ENCODE data around the gene ELFN2.
"Not testable (repeated sequence)": the region's sequence is repeated elsewhere in the genome, so short reads cannot be mapped to it uniquely, and the experiment has no call there.

Gene ELFN2

GRCh38 chr22:37337204-37337943, 89.9 kb downstream of the ELFN2 start:
- in situ Hi-C loops (cut with MboI; ENCODE audit: low sequenced_read_pairs): no loop called here

GRCh38 chr22:37336579-37336978, 90.7 kb downstream of the ELFN2 start:
- in situ Hi-C loops (cut with MboI; ENCODE audit: low sequenced_read_pairs): no loop called here

- in situ Hi-C loops (cut with MboI; ENCODE audit: low sequenced_read_pairs): no loop called here
Measured at GRCh38 chr22:37335806-37336199, 91.5 kb downstream of the ELFN2 start.

- in situ Hi-C loops (cut with MboI; ENCODE audit: low sequenced_read_pairs): no loop called here
Measured at GRCh38 chr22:37334859-37335805, 92.1 kb downstream of the ELFN2 start.

- in situ Hi-C loops (cut with MboI; ENCODE audit: low sequenced_read_pairs): no loop called here
Measured at GRCh38 chr22:37334461-37334858, 92.8 kb downstream of the ELFN2 start.

GRCh38 chr22:37333724-37334460, 93.4 kb downstream of the ELFN2 start:
- in situ Hi-C loops (cut with MboI; ENCODE audit: low sequenced_read_pairs): no loop called here

- in situ Hi-C loops (cut with MboI; ENCODE audit: low sequenced_read_pairs): no loop called here
Measured at GRCh38 chr22:37331856-37332536, 95.3 kb downstream of the ELFN2 start.

GRCh38 chr22:37331034-37331428, 96.2 kb downstream of the ELFN2 start:
- in situ Hi-C loops (cut with MboI; ENCODE audit: low sequenced_read_pairs): no loop called here

- in situ Hi-C loops (cut with MboI; ENCODE audit: low sequenced_read_pairs): no loop called here
Measured at GRCh38 chr22:37330200-37331033, 96.9 kb downstream of the ELFN2 start.

- in situ Hi-C loops (cut with MboI; ENCODE audit: low sequenced_read_pairs): no loop called here
Measured at GRCh38 chr22:37329238-37330140, 97.8 kb downstream of the ELFN2 start.

GRCh38 chr22:37328538-37329237, 98.6 kb downstream of the ELFN2 start:
- in situ Hi-C loops (cut with MboI; ENCODE audit: low sequenced_read_pairs): not testable (repeated sequence)

GRCh38 chr22:37328017-37328416, 99.3 kb downstream of the ELFN2 start:
- in situ Hi-C loops (cut with MboI; ENCODE audit: low sequenced_read_pairs): no loop called here

- in situ Hi-C loops (cut with MboI; ENCODE audit: low sequenced_read_pairs): no loop called here
Measured at GRCh38 chr22:37326726-37327125, 100.6 kb downstream of the ELFN2 start.

- in situ Hi-C loops (cut with MboI; ENCODE audit: low sequenced_read_pairs): no loop called here
Measured at GRCh38 chr22:37325039-37325395, 102.3 kb downstream of the ELFN2 start.

- in situ Hi-C loops (cut with MboI; ENCODE audit: low sequenced_read_pairs): loop anchor here (5.0 kb wide), 1 partner anchor 123 kb away; no protein-coding TSS in a partner anchor
Measured at GRCh38 chr22:37324340-37325038, 102.8 kb downstream of the ELFN2 start.

GRCh38 chr22:37320726-37321677, 106.3 kb downstream of the ELFN2 start:
- in situ Hi-C loops (cut with MboI; ENCODE audit: low sequenced_read_pairs): loop anchor here (5.0 kb wide), 1 partner anchor 126 kb away; no protein-coding TSS in a partner anchor
